Islet of Langerhans (tissue), 1 donor: ENCODE results near the gene RCN1.
"Not testable (repeated sequence)": the region's sequence is repeated elsewhere in the genome, so short reads cannot be mapped to it uniquely, and the experiment has no call there.

Experiments used
- FAIRE-seq: peaks from one replicate; lab custom pipeline; 2011; peaks lifted over from hg19 to GRCh38; lab: Jason Lieb, UNC

The RCN1 gene

DNA sequence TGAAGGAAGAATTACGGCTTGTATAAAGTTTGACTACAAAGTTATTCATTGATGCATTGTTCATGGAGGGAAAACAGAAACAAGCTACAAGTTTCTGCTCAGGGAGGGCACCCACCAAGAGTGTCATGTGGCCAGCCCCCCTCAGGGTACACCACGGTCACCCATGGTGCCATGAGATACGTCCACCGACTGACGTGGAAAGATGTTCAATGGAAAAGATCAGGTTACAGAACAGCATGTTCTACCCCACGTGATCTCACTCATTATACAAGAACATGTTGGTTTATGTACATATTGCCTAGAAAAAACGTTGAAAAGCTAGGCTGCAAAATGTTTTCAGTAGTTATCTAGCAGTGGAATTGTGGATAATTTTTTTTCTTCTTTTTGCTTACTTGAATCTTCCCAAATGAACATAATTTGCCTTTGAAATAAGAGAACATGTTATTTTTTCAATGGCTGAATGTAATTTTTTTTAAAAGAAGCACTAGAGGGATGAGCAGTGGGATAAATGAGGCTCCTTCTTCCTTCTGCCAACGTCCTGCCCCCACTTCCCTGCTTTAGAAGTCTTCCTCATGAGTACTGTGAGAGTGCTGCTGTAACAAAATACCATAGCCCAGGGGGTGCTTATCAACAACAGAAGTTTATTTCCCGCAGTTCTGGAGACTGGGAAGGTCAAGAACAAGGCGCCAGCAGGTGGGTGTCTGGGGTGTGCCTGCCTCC is 22.5 kb downstream of the RCN1 start:
- FAIRE-seq: no peak

DNA sequence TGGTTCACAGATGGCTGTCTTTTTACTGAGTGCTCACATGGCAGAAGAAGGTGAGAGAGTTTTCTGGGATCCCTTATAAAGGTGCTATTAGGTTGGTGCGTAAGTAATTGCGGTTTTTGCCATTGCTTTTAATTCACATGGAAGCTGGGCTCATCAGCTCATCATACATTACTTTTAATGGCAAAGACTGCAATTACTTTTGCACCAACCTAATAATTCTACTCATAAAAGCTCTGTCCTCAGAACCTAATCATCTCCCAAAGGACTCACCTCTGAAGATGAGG is 23.0 kb downstream of the RCN1 start:
- FAIRE-seq: no peak

GRCh38 chr11:32115446-32115845 is 24.6 kb downstream of the RCN1 start:
- FAIRE-seq: no peak

DNA sequence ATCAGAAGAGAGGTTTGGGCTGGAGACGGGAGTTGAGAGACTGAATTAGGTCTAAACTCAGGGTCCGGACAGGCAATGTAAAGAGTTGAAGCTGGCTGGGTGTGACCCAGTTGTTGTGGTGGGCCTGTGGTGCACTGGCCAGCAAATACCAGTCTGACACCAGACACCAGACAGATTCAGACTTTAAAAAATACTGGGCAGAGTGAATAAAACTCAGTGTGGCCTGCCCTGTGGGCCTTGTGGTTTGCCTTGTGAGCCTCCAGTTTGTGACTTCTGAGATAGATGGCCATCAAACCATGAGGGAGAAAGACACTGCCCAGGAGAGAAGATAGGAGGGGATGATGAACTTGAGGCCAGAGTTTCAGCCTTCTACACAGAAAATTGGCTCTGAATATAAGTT is 25.8 kb downstream of the RCN1 start:
- FAIRE-seq: no peak

- no peak for FAIRE-seq
Observed at GRCh38 chr11:32118025-32118974, 27.4 kb downstream of the RCN1 start.

GRCh38 chr11:32119139-32119538 is 28.3 kb downstream of the RCN1 start:
- FAIRE-seq: not testable (repeated sequence)

DNA sequence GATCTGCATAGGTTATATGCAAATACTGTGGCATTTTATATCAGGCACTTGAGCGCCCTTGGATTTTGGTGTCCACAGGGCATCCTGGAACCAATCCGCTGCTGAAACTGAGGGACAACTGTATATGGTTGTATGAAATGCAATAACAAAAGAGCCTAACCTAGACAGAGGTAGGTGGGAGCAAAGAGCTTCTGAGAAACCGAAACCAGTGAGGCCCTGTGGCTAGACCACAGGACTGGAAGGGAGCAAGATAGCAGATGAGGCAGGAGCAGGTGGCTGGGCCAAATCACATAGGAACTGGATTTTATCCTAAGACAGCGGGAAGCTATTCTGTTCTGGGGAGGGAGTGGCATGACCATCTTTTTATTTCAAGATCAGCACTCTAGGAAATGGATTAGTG is 30.1 kb downstream of the RCN1 start:
- FAIRE-seq: no peak

DNA sequence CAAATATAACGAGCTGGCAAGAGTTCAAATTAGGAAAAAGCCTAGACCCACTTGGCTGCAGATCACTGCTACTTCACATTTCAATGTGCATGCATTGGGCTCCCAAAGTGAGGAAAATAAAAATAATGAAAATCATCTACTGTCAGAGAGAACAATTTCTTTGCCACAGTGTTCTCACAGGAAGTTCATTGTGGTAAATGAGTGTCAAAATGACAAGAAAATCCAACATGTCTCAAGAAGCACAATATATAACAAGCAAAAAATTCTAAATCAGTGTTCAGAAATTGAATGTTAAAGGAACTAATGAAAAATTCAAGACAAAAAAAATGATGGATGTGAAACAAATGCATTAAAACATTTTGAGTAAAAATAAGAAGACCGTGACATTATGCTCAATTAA is 31.3 kb downstream of the RCN1 start:
- no peak for FAIRE-seq

GRCh38 chr11:32131321-32131720 is 40.4 kb downstream of the RCN1 start:
- no peak for FAIRE-seq

- FAIRE-seq: no peak
Observed at GRCh38 chr11:32136657-32137056, 45.8 kb downstream of the RCN1 start.

GRCh38 chr11:32137263-32137662 is 46.4 kb downstream of the RCN1 start:
- FAIRE-seq: no peak

GRCh38 chr11:32137869-32138268 is 47.0 kb downstream of the RCN1 start:
- no peak for FAIRE-seq

- no peak for FAIRE-seq
Observed at GRCh38 chr11:32138902-32139301, 48.0 kb downstream of the RCN1 start.

GRCh38 chr11:32139896-32140520 is 49.1 kb downstream of the RCN1 start:
- FAIRE-seq: no peak

DNA sequence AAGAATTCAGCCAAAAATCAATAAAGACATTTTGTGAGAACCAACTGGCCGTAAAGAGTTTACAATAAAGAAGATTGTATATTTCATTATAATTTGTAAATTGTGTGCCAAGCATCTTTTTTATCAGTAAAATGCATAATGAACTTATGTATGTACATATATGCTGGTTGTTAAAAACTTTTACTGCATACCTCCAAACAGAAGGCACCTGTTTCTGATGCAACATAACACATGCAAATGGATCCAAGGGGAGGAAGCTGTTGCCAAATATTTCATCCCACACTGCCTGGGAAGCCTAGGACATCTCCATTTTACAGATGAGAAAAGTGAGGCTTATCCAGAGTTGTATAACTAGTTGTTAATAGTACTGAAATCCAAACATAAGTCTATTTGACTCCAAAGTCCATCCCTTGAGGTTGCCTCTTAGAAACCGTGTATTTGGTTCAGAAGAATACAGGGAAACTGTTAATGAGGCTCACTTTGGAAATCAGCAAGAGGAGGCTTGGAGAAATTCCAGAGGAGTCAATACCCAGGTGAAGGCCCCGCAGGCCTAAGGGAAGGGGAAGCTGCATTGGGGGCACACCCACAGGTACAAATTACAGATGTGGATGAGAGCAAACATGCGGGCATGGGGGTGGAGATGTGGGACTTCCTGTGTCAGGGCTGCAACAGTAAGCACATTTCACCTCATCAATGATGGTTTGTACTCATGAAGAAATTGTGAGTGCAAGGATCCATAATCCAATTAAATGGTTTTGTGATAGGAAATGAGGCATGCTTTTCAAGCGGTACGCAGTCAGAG is 51.1 kb downstream of the RCN1 start:
- no peak for FAIRE-seq

DNA sequence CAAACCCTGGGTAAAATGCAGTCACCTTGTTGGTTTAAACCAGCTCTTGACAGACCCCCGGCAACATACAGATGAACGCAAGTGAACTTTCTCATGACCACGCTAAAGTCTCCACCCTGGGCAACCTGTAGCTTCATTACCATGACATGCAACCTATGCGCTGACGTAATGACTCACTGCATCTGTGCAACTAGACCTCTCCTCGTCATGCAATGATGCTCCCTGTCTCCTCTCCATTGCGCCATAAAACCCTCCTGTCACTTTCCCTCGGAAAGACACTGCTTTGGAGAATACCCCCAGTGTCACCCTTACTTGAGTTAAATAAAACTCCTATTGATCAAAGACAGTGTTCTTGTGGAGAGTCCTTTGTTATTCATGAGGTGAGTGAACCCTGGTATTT is 52.5 kb downstream of the RCN1 start:
- no peak for FAIRE-seq

GRCh38 chr11:32145282-32145681 is 54.4 kb downstream of the RCN1 start:
- no peak for FAIRE-seq

DNA sequence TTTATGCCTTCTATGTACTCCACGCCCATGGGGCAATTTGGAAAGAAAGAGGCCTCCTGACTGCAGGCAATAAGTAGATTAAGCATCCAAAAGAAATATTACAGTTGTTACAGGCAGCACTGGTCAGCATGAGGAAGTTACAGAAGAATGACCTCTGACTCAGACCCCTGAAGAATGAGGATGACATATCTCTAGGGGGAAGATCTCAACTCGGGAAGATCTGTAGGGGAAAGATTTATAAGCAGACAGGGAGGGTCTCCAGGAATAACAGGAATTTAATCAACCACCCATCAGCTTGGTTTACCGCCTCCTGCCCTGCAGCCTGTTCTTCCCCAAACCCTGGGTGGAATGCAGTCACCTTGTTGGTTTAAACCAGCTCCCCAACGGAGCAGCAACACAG is 58.0 kb downstream of the RCN1 start:
- FAIRE-seq: no peak

GRCh38 chr11:32149748-32150147 is 58.9 kb downstream of the RCN1 start:
- FAIRE-seq: no peak

DNA sequence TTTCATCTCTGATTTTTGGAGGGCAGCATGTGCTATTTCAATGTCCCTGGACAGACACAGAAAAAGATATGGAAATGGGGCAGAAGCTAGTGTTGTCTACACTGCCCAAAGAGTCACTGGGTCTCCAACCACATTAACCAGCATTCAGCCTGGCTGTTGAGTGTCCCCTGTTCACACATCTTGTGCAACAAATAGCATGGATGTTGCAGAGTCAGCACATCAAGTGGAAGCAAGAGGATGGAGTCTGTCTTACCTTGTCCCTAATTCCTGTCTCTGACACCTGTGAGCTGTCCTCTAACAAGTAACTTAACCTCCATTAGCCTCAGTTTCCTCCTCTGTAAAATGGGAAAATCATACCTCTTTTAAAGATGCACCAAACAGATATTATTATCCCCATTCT is 60.2 kb downstream of the RCN1 start:
- FAIRE-seq: no peak

DNA sequence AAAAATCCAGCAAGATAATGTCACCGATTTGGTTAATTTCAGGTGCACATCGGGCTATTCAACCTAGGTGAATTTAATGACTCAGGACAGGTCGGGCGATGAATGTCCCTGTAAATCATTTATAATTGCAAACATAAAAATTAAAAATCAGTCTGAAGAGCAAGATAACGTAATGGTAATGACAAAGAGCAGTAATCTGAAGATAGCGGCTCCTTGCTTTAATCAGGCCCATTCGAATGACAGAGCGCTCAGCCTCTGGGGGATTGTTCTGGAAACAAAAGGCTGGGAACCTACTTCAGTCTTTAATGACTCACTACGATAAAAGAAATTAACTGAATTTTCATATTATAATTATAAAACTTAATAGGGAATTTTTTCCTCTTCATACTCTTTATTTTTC is 61.3 kb downstream of the RCN1 start:
- FAIRE-seq: no peak

- no peak for FAIRE-seq
Observed at GRCh38 chr11:32152821-32153220, 61.9 kb downstream of the RCN1 start.

- FAIRE-seq: no peak
Observed at GRCh38 chr11:32153747-32154146, 62.9 kb downstream of the RCN1 start.
